Medulla oblongata (tissue), 1 donor: Measurements from ENCODE around the gene RNASE13.
"Not testable (repeated sequence)": the region's sequence is repeated elsewhere in the genome, so short reads cannot be mapped to it uniquely, and the experiment has no call there.

Source experiments
- DNase-seq: peaks from one replicate; pipeline ENCODE4 v3.0.0-alpha.2; 2015; ENCODE audit errors: extremely low spot score

RNASE13 gene

DNA sequence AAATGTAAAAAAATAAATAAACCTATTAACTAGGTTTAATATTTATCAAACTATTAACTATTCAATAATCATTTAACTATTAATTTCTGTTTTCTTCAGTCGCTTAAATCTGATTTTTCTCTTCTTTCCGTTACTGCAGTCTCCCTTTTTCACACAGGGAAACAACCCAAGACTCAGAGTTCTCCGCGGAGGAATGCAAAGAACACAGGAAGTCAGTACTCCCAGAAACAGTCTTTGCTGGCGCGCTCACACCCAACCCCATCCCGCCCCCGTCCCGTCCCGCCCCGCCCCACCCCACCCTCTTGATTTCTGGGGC lies 45.2 kb downstream of the RNASE13 start:
- no peak for DNase-seq

GRCh38 chr14:20988717-20989470 lies 45.7 kb downstream of the RNASE13 start:
- peak; percentile 3 for DNase-seq

DNA sequence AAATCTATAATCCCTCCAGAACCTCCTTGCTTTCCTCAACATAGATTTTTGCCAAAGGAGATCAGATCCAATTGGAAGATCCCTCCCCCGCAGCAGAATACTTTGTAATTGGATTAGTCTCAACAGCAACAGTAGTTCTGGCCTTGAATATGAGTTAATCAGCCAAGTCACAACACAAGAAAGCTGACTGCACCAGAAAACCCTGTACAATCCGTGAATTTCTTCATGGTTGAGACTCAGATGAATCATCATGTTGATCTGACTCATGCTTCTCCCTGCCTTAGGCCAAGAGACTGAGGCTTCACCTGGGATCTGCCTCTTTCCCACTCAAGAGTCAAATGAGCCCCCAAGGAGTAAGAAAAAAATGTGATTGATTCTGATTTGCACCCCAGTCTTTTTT lies 47.8 kb downstream of the RNASE13 start:
- peak; percentile 9 for DNase-seq

GRCh38 chr14:20985650-20986049 lies 49.0 kb downstream of the RNASE13 start:
- DNase-seq, result not testable (repeated sequence)
